OCI-LY3 (cell line): ENCODE measurements around the gene APOA4.

Experiments
- EZH2phosphoT487 ChIP-seq: fragments of 200-600 bp; shearing (Covaris generic); IDR thresholded peaks from 2 replicates; pipeline ENCODE4 v1.6.1; 2018; ENCODE audit warnings: antibody characterized with exemption, mixed run types, low read depth
- TF ChIP-seq, protein P1 (sequence below): fragments of 200-600, 300-600 bp; sonication (generic); IDR thresholded peaks from 2 replicates; pipeline ENCODE4 v1.5.1; 2014; ENCODE audit warnings: antibody characterized with exemption, low read length, low read depth

DNA sequence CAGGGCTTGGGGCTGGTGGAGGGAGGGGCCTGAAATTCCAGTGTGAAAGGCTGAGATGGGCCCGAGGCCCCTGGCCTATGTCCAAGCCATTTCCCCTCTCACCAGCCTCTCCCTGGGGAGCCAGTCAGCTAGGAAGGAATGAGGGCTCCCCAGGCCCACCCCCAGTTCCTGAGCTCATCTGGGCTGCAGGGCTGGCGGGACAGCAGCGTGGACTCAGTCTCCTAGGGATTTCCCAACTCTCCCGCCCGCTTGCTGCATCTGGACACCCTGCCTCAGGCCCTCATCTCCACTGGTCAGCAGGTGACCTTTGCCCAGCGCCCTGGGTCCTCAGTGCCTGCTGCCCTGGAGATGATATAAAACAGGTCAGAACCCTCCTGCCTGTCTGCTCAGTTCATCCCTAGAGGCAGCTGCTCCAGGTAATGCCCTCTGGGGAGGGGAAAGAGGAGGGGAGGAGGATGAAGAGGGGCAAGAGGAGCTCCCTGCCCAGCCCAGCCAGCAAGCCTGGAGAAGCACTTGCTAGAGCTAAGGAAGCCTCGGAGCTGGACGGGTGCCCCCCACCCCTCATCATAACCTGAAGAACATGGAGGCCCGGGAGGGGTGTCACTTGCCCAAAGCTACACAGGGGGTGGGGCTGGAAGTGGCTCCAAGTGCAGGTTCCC lies 6.5 kb upstream of the APOA4 start, which contains the start of gene APOC3:
- TF ChIP-seq, protein P1, sequence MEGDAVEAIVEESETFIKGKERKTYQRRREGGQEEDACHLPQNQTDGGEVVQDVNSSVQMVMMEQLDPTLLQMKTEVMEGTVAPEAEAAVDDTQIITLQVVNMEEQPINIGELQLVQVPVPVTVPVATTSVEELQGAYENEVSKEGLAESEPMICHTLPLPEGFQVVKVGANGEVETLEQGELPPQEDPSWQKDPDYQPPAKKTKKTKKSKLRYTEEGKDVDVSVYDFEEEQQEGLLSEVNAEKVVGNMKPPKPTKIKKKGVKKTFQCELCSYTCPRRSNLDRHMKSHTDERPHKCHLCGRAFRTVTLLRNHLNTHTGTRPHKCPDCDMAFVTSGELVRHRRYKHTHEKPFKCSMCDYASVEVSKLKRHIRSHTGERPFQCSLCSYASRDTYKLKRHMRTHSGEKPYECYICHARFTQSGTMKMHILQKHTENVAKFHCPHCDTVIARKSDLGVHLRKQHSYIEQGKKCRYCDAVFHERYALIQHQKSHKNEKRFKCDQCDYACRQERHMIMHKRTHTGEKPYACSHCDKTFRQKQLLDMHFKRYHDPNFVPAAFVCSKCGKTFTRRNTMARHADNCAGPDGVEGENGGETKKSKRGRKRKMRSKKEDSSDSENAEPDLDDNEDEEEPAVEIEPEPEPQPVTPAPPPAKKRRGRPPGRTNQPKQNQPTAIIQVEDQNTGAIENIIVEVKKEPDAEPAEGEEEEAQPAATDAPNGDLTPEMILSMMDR = no peak
- no peak for TF ChIP-seq EZH2phosphoT487
